ENCODE results near the gene KIF1A.

DNA sequence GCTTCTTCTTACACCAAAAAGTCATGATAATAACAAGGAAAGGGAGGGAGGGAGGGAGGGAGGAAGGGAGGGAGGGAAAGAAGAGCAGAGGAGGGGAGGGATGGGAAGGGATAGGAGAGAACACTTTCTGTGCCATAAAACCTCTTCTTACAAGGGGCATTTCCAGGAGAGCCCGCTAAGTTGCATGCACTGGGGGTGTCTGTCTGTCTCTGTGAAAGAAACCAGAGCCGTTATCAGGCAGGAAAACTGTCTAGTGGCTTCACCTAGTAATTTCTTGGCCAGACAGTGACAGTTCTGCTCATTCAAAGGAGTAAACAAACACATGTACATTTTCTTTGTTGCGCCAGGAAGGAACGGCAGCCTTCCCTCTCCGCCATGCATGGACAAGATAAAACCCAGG, 82.5 kb downstream of the KIF1A start:
- TF ChIP-seq EZH2 (IDR thresholded peaks at IDR 0.05; ENCODE audit: borderline replicate concordance, low read depth, low read length, severe bottlenecking) (no peak), POLR2AphosphoS5 (IDR thresholded peaks at IDR 0.05; ENCODE audit: insufficient read depth, low read depth, low read length) (no peak), POLR2A (IDR thresholded peaks at IDR 0.05; ENCODE audit: low read depth, low read length) (no peak), MYC (IDR thresholded peaks at IDR 0.05; ENCODE audit: low read depth, low read length) (no peak), FOS (IDR thresholded peaks at IDR 0.05; ENCODE audit: borderline replicate concordance, insufficient read depth, low read length) (no peak), GATA2 (IDR thresholded peaks at IDR 0.05; ENCODE audit: insufficient read depth, insufficient read length, low read depth, low read length) (no peak)
- TF ChIP-seq, protein P1, sequence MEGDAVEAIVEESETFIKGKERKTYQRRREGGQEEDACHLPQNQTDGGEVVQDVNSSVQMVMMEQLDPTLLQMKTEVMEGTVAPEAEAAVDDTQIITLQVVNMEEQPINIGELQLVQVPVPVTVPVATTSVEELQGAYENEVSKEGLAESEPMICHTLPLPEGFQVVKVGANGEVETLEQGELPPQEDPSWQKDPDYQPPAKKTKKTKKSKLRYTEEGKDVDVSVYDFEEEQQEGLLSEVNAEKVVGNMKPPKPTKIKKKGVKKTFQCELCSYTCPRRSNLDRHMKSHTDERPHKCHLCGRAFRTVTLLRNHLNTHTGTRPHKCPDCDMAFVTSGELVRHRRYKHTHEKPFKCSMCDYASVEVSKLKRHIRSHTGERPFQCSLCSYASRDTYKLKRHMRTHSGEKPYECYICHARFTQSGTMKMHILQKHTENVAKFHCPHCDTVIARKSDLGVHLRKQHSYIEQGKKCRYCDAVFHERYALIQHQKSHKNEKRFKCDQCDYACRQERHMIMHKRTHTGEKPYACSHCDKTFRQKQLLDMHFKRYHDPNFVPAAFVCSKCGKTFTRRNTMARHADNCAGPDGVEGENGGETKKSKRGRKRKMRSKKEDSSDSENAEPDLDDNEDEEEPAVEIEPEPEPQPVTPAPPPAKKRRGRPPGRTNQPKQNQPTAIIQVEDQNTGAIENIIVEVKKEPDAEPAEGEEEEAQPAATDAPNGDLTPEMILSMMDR (IDR thresholded peaks at IDR 0.05; ENCODE audit: extremely low read depth in 1 of 2, insufficient read depth in 1 of 2, low read depth in 1 of 2, low read length in 2 of 2), result no peak
- TF ChIP-seq, protein P2, sequence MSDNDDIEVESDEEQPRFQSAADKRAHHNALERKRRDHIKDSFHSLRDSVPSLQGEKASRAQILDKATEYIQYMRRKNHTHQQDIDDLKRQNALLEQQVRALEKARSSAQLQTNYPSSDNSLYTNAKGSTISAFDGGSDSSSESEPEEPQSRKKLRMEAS (IDR thresholded peaks at IDR 0.05; ENCODE audit: insufficient read depth, insufficient read length), result no peak

Measured in endothelial cell of umbilical vein (primary cell).